Stromal cell of bone marrow (primary cell): ENCODE measurements around the gene MLPH.
"Not testable (repeated sequence)": the region's sequence is repeated elsewhere in the genome, so short reads cannot be mapped to it uniquely, and the experiment has no call there.

Source experiments
- DNase-seq: peaks from one replicate; pipeline ENCODE4 v3.0.0-alpha.2; 2012; ENCODE audit warnings: low read depth

MLPH gene

GRCh38 chr2:237458519-237458918, 28.5 kb upstream of the MLPH start:
- DNase-seq: no peak

GRCh38 chr2:237459226-237459625, 27.8 kb upstream of the MLPH start:
- DNase-seq: no peak

- peak; percentile 49 for DNase-seq
Observed at GRCh38 chr2:237459741-237460174, 27.3 kb upstream of the MLPH start.

GRCh38 chr2:237464757-237465391, 22.2 kb upstream of the MLPH start:
- DNase-seq: no peak

- DNase-seq: no peak
Observed at GRCh38 chr2:237465515-237466148, 21.4 kb upstream of the MLPH start.

GRCh38 chr2:237466211-237466610, 20.8 kb upstream of the MLPH start:
- DNase-seq: no peak

- DNase-seq: no peak
Observed at GRCh38 chr2:237467447-237468179, 19.4 kb upstream of the MLPH start.

GRCh38 chr2:237469410-237469809, 17.6 kb upstream of the MLPH start:
- DNase-seq: not testable (repeated sequence)

- DNase-seq: no peak
Observed at GRCh38 chr2:237469849-237470248, 17.2 kb upstream of the MLPH start.

- no peak for DNase-seq
Observed at GRCh38 chr2:237470914-237471313, 16.1 kb upstream of the MLPH start.

- no peak for DNase-seq
Observed at GRCh38 chr2:237471438-237472186, 15.4 kb upstream of the MLPH start.

- no peak for DNase-seq
Observed at GRCh38 chr2:237472187-237472712, 14.8 kb upstream of the MLPH start.

- no peak for DNase-seq
Observed at GRCh38 chr2:237472909-237473877, 13.9 kb upstream of the MLPH start.

GRCh38 chr2:237473878-237474441, 13.1 kb upstream of the MLPH start:
- peak; percentile 87 for DNase-seq

- no peak for DNase-seq
Observed at GRCh38 chr2:237474442-237474911, 12.6 kb upstream of the MLPH start.

GRCh38 chr2:237474931-237475703, 11.9 kb upstream of the MLPH start:
- no peak for DNase-seq

- no peak for DNase-seq
Observed at GRCh38 chr2:237475704-237476141, 11.3 kb upstream of the MLPH start.

GRCh38 chr2:237478095-237478494, 9.0 kb upstream of the MLPH start:
- no peak for DNase-seq

GRCh38 chr2:237478979-237479378, 8.1 kb upstream of the MLPH start:
- no peak for DNase-seq

GRCh38 chr2:237479747-237480146, 7.3 kb upstream of the MLPH start:
- no peak for DNase-seq
